ENCODE measurements around the gene LILRA2. TPM values are rescaled to one million over a fixed set of nuclear protein-coding genes. Genes with fewer than 3 reads are reported as not detected.

The LILRA2 gene
- total RNA-seq = 1 to 10 TPM; 1.6 to 2.5 TPM

GRCh38 chr19:54573330-54573872, at the start of gene LILRA2:
Gene LILRA2, plus strand, starts transcription at chr19:54573790. Its CDS starts 89 bp downstream, at chr19:54573879.
- TF ChIP-seq CTCF (IDR thresholded peaks at IDR 0.05) = no peak
- TF ChIP-seq POLR2A (IDR thresholded peaks at IDR 0.05) = no peak
- TF ChIP-seq POLR2AphosphoS5 (IDR thresholded peaks at IDR 0.05) = no peak
- Histone ChIP-seq H3K36me3 (no peaks in the 10 kb centered on the region), H3K27me3 (replicated peaks; ENCODE audit: insufficient read depth) (peaks cover 5% of the 10 kb centered on the region), H3K9me3 (no peaks in the 10 kb centered on the region), H3K4me1 (replicated peaks) (no peaks in the 10 kb centered on the region), H3K27ac (no peak within 1 kb of the TSS), H3K4me3 (no peak within 1 kb of the TSS)
- DNase-seq (ENCODE audit: low spot score) = no peak
- WGBS = 63% methylated on average over 10 of the region's 10 CpGs
- intact Hi-C loops (cut with DNase I) = no loop called here

GRCh38 chr19:54525636-54526035, 48.0 kb upstream of the LILRA2 start:
- H3K27me3 ChIP-seq (replicated peaks; ENCODE audit: insufficient read depth) = no peaks in the 10 kb centered on the region
- TF ChIP-seq CTCF (IDR thresholded peaks at IDR 0.05) (no peak), POLR2A (IDR thresholded peaks at IDR 0.05) (no peak), POLR2AphosphoS5 (IDR thresholded peaks at IDR 0.05) (no peak)
- H3K36me3 ChIP-seq = no peaks in the 10 kb centered on the region
- no peaks in the 10 kb centered on the region for H3K9me3 ChIP-seq
- DNase-seq (ENCODE audit: low spot score) = no peak
- 87% methylated on average over 5 of the region's 5 CpGs for WGBS
- H3K4me3 ChIP-seq = no peak overlapping the region
- no peaks in the 10 kb centered on the region for H3K4me1 ChIP-seq (replicated peaks)
- H3K27ac ChIP-seq = no peak overlapping the region
- intact Hi-C loops (cut with DNase I) = no loop called here

GRCh38 chr19:54526972-54527371, 46.6 kb upstream of the LILRA2 start:
- H3K9me3 ChIP-seq = no peaks in the 10 kb centered on the region
- no peak for DNase-seq (ENCODE audit: low spot score)
- no peaks in the 10 kb centered on the region for H3K4me1 ChIP-seq (replicated peaks)
- no peaks in the 10 kb centered on the region for H3K27me3 ChIP-seq (replicated peaks; ENCODE audit: insufficient read depth)
- WGBS = 83% methylated on average over 26 of the region's 26 CpGs
- H3K27ac ChIP-seq = no peak overlapping the region
- TF ChIP-seq POLR2AphosphoS5 (IDR thresholded peaks at IDR 0.05) = no peak
- TF ChIP-seq POLR2A (IDR thresholded peaks at IDR 0.05) = no peak
- no peak for TF ChIP-seq CTCF (IDR thresholded peaks at IDR 0.05)
- intact Hi-C loops (cut with DNase I) = no loop called here
- H3K4me3 ChIP-seq = no peak overlapping the region
- H3K36me3 ChIP-seq = no peaks in the 10 kb centered on the region

- 39% methylated on average over 5 of the region's 5 CpGs for WGBS
- Histone ChIP-seq H3K4me3 (no peak overlapping the region), H3K36me3 (no peaks in the 10 kb centered on the region), H3K27me3 (replicated peaks; ENCODE audit: insufficient read depth) (no peaks in the 10 kb centered on the region), H3K27ac (no peak overlapping the region), H3K4me1 (replicated peaks) (no peaks in the 10 kb centered on the region), H3K9me3 (no peaks in the 10 kb centered on the region)
- intact Hi-C loops (cut with DNase I) = no loop called here
- TF ChIP-seq CTCF (IDR thresholded peaks at IDR 0.05) = no peak
- no peak for TF ChIP-seq POLR2A (IDR thresholded peaks at IDR 0.05)
- TF ChIP-seq POLR2AphosphoS5 (IDR thresholded peaks at IDR 0.05) = no peak
- no peak for DNase-seq (ENCODE audit: low spot score)
These were observed 42.7 kb upstream of the LILRA2 start for GRCh38 chr19:54530866-54531265.

GRCh38 chr19:54532528-54532927, 41.1 kb upstream of the LILRA2 start:
- H3K36me3 ChIP-seq = no peaks in the 10 kb centered on the region
- no peaks in the 10 kb centered on the region for H3K4me1 ChIP-seq (replicated peaks)
- no peak for TF ChIP-seq POLR2AphosphoS5 (IDR thresholded peaks at IDR 0.05)
- TF ChIP-seq CTCF (IDR thresholded peaks at IDR 0.05) = no peak
- no peak for TF ChIP-seq POLR2A (IDR thresholded peaks at IDR 0.05)
- intact Hi-C loops (cut with DNase I) = no loop called here
- no peaks in the 10 kb centered on the region for H3K9me3 ChIP-seq
- WGBS = 78% methylated on average over 4 of the region's 4 CpGs
- no peak for DNase-seq (ENCODE audit: low spot score)
- no peak overlapping the region for H3K27ac ChIP-seq
- no peaks in the 10 kb centered on the region for H3K27me3 ChIP-seq (replicated peaks; ENCODE audit: insufficient read depth)
- no peak overlapping the region for H3K4me3 ChIP-seq

Measured in prostate gland (tissue), 2 donors.